Measurements from ENCODE around the gene TMPRSS5. TPM values are rescaled to one million over a fixed set of nuclear protein-coding genes. Genes with fewer than 3 reads are reported as not detected.

Gene TMPRSS5
- total and polyA plus RNA-seq, 10 of the 15 experiments (the other 5 are each of a cell fraction or from before 2014, with no cell fraction given) = 0.05 to 0.85 (median 0.34) TPM; not detected in 2

- SMC1A ChIA-PET (ENCODE audit: uncharacterized antibody, unreplicated experiment) = no interaction called here
- ATAC-seq (no peak), FAIRE-seq (no peak), DNase-seq (ENCODE audit: low read depth, low spot score) (no peak)
- POLR2A ChIA-PET = no interaction called here
- H2AFZ ChIP-seq (ENCODE audit: control insufficient read depth, low read depth, low read length) = no peak overlapping the region
- H3K79me2 ChIP-seq (ENCODE audit: control insufficient read depth, insufficient read depth, low read length) = no peaks in the 10 kb centered on the region
- H3K4me3 ChIP-seq = no peak overlapping the region
- H3K36me3 ChIP-seq (ENCODE audit: control insufficient read depth in 2 of 2, insufficient read depth in 2 of 2, low read length in 1 of 2) = no peaks in the 10 kb centered on the region
- no peaks in the 10 kb centered on the region for H3K27me3 ChIP-seq (replicated peaks in 1 of 2; ENCODE audit: control insufficient read depth in 2 of 2, insufficient read depth in 2 of 2, low read length in 1 of 2)
- no peaks in the 10 kb centered on the region; the same call in 2 of the 3 replicates for H3K9me3 ChIP-seq (replicated peaks; ENCODE audit: control insufficient read depth, insufficient read depth, low read length)
- no TSS peak for BruUV-seq (replicated peaks)
- H3K4me1 ChIP-seq (ENCODE audit: control insufficient read depth, insufficient read depth, low read length) = no peaks in the 10 kb centered on the region
- no peak overlapping the region for H3K9ac ChIP-seq (ENCODE audit: control insufficient read depth, insufficient read depth, low read length)
- RAD21 ChIA-PET (ENCODE audit: unreplicated experiment) = no interaction called here
- WGBS (ENCODE audit: insufficient coverage, insufficient replicate concordance, low lambda C conversion rate, missing lambda C conversion rate) = 44% methylated on average over 2 of the region's 2 CpGs
- no peak for TF ChIP-seq MEF2B (IDR thresholded peaks at IDR 0.05; ENCODE audit: partially characterized antibody, poor library complexity, severe bottlenecking)
- no peak for TF ChIP-seq SUPT20H (IDR thresholded peaks at IDR 0.05; ENCODE audit: borderline replicate concordance, control insufficient read depth, low read depth, low read length)
- TF ChIP-seq IRF5 (IDR thresholded peaks at IDR 0.05; ENCODE audit: borderline replicate concordance) = no peak
- TF ChIP-seq FOXK2 (IDR thresholded peaks at IDR 0.05) = no peak
- no peak for TF ChIP-seq MYB (IDR thresholded peaks at IDR 0.05; ENCODE audit: borderline replicate concordance, low read depth, low read length)
- TF ChIP-seq ZBED1 (IDR thresholded peaks at IDR 0.05; ENCODE audit: borderline replicate concordance) = no peak
- no peak for TF ChIP-seq KLF5 (IDR thresholded peaks at IDR 0.05; ENCODE audit: partially characterized antibody)
- no peak for TF ChIP-seq SREBF1 (IDR thresholded peaks at IDR 0.05; ENCODE audit: low read length)
- no peak for TF ChIP-seq MLLT1 (IDR thresholded peaks at IDR 0.05)
- TF ChIP-seq PKNOX1 (IDR thresholded peaks at IDR 0.05) = no peak
- TF ChIP-seq CEBPB (IDR thresholded peaks at IDR 0.05; ENCODE audit: borderline replicate concordance in 1 of 2, low read depth in 2 of 2, low read length in 2 of 2) = no peak
- H4K20me1 ChIP-seq (ENCODE audit: control insufficient read depth, insufficient read depth) = no peaks in the 10 kb centered on the region
- H3K4me2 ChIP-seq (ENCODE audit: control insufficient read depth, insufficient read depth) = no peak overlapping the region
- CTCF ChIA-PET = no interaction called here
- intact Hi-C loops (cut with micrococcal nuclease; ENCODE audit: unreplicated experiment) (no loop called here), in situ Hi-C loops (cut with MboI) (no loop called here)
- H3K27ac ChIP-seq (ENCODE audit: control insufficient read depth, insufficient read depth) = no peak overlapping the region
Observed at GRCh38 chr11:113666584-113666983, 39.5 kb downstream of the TMPRSS5 start.

All from GM12878 (cell line).